Stimulated activated CD4-positive, alpha-beta T cell treated with anti-CD3 and anti-CD28 coated beads, Interleukin-15, amount 100 ng/mL, for 24 hours (primary cell): ENCODE data around the gene DNAI2.
A peak's percentile ranks its signal among the peaks of the same experiment; 100 is the strongest.
"Not testable (repeated sequence)": the region's sequence is repeated elsewhere in the genome, so short reads cannot be mapped to it uniquely, and the experiment has no call there.

ENCODE experiments used
- DNase-seq: peaks from one replicate; pipeline ENCODE4 v3.0.0-alpha.2; 2020

DNAI2 gene

DNA sequence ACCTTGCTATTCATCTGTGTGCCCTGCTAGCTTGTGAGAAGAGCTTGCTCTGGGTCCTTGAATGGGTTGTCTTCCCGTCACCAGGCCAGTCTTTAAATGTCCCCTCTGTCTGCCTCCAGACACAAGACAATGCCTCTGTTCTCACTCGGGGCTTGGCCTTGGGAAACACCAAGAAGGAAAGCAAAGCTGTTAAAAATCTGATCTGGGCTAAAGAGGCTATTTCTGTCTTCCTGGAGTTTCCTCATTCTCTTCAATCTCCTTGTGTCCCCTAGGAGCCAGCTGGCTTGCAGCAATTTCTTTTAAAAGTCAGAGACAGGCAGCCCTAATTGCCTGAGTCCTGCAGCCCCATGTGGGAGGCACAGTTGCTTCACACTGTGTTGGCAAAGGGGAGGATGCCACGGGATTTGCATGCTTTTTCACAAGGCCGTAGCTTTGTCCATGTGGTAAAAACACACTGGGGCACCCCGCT, 2.5 kb downstream of the DNAI2 start:
- no peak for DNase-seq

DNA sequence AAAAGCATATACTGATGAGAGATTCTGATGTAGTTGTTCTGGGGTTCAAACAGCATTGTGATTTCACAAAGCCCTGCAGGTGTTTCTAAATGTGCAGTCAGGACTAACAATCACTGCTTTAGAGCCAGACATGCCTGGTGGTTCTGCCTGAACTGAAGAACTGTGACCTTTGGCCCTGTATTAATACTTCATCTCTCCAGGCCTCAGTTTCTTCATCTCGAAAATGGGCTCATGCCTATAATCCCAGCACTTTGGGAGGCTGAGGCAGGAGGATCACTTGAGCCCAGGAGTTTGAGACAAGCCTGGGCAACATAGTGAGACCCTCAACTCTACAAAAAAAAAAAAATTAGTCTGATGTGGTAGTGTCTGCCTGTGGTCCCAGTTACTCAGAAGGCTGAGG, 3.9 kb downstream of the DNAI2 start:
- no peak for DNase-seq

- not testable (repeated sequence) for DNase-seq
Observed at GRCh38 chr17:74279617-74280016, 5.6 kb downstream of the DNAI2 start.

DNA sequence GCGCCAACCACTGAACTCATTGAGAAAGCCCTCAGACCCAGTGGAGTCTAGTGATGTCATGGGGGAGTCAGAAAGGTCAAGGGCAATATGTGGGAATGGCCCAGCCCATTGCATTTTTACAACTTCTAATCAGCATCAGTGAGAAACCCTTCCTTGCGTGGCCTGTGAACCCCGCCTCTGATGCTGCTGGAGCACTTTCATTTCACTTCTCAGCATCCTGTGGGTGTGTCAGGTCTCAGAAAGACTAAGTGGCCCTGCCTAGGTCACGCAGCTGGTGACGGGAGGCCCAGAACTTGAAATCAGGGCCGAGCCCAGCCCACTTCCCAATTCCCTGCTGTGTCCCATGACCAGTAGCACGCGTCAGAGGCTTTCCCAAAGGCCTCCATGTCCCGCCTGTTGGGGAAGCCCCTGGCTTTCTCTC, 6.1 kb downstream of the DNAI2 start:
- peak; percentile 75 for DNase-seq

DNA sequence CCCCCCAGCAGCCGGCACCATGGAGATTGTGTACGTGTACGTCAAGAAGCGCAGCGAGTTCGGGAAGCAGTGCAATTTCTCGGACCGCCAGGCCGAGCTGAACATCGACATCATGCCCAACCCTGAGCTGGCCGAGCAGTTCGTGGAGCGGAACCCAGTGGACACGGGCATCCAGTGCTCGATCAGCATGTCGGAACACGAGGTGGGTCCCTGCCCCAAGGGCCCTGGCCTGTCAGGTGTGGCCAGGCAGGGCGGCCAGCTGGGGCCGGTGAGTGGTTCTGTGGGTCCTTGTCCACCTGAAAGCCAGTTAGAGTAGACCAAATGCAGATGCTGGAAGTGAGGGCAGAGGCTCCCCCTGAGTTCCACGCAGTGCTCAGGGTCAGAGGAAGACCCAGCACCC, 7.8 kb downstream of the DNAI2 start:
- DNase-seq, result no peak

DNA sequence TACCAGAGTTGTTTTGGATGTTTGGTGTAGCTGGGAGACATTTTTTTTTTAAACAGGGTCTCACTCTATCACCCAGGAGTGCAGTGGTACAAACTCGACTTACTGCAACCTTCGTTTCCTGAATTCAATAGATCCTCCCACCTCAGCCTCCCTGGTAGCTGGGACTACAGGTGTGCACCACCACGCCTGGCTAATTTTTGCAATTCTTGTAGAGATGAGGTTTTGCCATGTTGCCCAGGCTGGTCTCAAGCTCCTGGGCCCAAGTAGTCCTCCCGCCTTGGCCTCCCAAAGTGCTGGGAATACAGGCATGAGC, 8.2 kb downstream of the DNAI2 start:
- not testable (repeated sequence) for DNase-seq

DNA sequence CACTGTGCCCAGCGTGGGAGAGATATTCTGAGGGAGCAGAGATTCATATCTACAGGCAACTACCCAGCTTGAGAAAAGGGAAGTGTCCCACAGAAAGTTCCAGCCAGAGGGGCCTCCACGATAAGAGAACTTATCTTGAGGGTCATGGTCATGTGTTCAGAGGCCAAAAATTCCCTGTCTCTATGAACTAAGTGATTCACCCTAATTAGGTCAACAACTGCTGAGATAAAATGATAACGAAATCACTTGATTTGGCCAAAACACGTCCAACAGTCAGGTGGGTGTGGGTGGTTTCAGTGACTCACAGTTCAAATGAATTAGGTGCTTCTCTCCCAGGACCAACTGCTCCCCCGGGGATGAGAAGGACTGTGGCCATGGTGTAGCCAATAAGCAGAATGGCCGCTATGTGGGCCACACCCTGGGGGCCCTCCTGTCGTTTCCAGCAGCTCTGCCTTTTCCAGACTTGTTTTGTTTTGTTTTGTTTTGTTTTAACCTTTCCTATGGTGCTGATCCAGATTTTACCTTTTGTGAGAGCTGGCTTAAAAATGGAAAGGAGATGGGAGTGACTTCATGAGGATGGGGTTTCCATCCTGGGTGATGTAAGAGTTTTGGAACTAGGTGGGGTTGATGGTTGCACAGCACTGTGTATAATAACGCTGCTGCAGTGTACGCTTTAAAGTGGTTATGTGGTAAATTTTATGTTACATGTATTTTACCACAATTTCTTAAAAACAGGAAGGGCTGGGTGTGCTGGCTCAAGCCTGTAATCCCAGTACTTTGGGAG, 8.7 kb downstream of the DNAI2 start:
- DNase-seq, result peak; percentile 80

GRCh38 chr17:74283371-74283673, 9.3 kb downstream of the DNAI2 start:
- DNase-seq, result no peak

DNA sequence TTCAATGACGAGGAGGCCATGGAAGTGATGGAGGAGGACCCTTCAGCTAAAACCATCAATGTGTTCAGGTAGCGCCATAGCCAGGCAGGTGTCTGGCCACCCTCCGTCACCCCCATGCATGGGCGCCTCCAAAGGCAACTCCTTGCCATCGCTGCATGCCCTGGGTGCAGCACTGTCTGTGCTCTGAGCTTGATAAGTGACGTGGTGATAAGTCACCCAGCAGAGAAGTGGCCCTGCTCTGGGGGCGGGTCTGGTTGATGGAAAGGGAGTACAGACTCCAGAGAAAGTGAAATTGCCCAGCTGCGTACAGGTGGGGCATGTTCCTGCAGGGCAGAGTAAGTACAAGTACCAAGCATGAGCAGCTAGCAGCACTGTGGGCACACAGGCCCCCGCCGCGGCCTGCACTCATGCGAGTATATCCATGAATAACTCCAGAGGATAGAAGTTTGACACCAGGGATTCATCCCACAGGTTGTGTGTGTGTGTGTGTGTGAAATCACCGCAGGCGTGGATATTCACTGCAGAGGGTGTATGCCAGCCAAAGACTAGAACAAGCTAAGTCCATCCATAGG, 13.1 kb downstream of the DNAI2 start:
- no peak for DNase-seq

- peak; percentile 58 for DNase-seq
Observed at GRCh38 chr17:74288785-74289184, 14.8 kb downstream of the DNAI2 start.

GRCh38 chr17:74289688-74290087, 15.7 kb downstream of the DNAI2 start:
- no peak for DNase-seq

DNA sequence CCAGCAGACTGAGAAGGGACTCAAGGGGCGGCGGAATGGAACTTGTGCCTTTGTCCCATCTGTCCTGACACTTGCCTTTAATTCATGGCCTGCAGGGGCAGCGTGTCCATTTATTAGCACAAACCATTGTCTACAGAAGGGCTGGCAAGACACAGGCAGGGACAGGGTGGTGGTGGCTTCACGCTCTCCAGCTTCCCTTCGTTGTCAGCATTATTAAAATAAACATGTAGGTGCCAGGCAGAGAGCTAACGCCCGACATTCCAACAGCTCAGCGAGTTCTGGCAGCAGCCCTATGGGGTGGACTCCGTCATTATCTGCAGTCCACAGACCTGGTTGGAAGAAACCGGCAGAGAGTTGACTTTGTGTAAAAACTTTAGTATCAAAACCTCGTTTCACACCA, 16.3 kb downstream of the DNAI2 start:
- DNase-seq, result no peak

DNA sequence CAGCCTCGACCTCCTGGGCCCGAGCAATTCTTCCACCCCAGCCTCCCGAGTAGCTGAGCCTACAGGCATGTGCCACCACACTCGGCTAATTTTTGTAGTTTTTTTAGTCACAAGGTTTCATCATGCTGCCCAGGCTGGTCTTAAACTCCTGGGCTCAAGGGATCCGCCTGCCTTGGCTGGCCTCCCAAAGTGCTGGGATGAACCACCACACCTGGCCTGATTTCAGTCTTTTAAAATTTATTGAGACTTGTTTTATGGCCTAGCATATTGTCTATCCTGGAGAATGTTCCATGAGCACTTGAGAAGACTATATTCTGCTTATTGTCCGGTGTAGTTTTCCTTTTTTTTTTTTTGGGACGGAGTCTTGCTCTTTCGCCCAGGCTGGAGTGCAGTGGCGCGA, 18.5 kb downstream of the DNAI2 start:
- no peak for DNase-seq

DNA sequence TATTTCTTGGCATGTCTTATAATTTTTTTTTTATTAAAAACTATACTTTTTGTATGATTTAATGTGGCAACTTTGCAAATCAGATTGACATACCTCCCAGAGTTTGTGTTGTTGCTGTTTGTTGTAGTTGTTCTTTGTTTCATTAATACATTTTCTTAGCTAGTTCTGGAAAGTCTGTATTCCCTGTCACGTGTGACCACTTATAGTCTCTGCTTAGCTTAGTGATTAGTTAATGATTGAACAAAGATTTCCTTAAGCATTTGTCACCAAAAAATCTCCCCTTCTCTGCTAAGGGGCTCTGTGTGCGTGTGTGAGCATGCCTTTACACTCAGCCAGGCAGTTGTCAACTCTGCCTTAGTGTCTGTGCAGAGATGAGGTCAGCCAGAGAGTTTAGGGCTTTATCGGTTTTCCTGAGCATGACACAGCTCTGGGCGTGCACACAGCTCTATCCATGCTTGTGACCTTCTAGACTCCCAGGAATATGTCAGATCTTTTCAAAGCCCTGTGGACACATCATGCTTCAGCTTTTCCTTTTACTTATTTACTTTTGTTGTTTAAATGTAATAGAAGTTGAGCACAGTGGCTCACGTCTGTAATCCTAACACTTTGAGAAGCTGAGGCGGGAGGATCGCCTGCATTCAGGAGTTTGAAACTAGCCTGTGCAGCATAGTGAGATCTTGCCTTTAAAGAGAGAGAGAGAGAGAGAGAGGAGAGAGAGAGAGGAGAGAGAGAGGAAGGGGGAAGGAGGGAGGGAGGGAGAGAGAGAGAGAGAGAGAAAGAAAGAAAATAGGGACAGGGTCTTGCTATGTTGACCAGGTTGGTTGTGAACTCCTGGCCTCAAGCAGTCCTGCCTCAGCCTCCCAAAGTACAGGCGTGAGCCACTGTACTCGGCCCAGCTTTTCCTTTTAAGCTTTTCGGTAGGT, 21.9 kb downstream of the DNAI2 start:
- DNase-seq, result no peak

DNA sequence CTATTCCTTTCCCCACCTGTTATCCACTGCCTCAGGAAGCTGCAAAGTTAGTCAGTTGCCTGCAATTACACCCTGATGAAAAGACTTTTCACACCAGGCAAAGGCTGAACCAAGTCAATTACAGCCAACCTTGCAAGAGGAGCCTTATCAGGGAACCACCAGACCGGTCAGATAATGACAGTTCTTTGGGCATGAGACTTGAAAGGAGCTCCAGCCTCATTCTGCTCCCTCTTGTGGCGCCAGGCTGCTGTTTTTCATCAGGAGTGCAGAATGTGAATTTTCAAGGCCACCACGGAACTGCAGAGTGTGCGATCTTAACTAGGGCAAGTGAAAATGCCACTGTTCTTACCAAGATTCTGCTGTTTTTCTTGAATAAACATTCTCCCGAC, 22.5 kb downstream of the DNAI2 start:
- DNase-seq, result peak; percentile 51

- DNase-seq, result peak; percentile 69
Observed at GRCh38 chr17:74297941-74298340, 23.9 kb downstream of the DNAI2 start.

GRCh38 chr17:74298778-74299177, 24.7 kb downstream of the DNAI2 start:
- no peak for DNase-seq

DNA sequence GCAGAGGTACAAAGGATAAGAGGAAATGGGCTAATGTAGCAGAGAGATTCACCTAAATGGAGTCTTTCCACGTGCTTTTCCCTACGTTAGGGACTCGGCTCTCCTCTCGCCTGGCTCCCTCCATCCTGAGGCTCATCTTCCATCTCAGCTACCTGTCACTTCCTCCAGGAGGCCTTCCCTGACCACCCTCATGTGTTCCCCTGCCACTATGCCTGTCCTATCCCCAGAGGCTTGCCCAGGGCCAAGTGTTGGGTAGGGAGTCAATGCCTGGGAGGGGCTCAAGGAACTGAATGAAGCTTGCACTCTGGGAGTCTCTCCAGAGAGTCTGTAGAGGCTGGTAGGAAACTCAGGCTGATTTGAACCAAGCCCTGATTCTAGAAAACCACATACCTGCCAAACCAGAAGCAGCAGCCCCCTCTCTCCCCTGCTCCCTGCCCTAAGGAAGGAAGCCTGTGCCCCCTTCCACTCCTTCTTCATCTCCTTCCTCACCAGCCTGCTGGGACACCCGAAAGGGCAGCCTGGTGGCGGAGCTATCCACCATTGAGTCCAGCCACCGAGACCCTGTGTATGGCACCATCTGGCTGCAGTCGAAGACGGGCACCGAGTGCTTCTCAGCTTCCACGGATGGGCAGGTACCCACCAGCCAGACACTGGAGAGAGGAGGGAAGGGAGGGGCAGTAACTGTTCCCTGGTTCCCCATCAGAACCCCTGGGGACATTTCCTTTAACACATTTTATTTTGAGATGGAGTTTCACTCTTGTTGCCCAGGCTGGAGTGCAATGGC, 25.4 kb downstream of the DNAI2 start:
- no peak for DNase-seq

DNA sequence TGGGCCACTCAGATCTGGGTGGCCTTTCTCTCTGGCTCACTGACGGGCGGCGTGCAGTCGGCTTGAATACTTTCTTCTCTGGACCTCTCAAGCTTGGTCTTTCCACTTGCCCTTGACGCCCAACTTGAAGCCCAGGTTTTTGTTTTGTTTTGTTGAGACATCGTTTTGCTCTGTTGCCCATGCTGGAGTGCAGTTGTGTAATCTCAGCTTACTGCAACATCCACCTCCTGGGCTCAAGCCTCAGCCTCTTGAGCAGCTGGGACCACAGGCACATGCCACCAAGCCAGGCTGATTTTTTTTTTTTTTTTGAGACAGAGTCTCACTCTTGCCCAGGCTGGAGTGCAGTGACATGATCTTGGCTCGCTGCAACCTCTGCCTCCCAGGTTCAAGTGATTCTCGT, 29.3 kb downstream of the DNAI2 start:
- DNase-seq, result no peak

- DNase-seq, result no peak
Observed at GRCh38 chr17:74304184-74304583, 30.1 kb downstream of the DNAI2 start.

- no peak for DNase-seq
Observed at GRCh38 chr17:74305865-74306654, 32.0 kb downstream of the DNAI2 start.
